ENCODE data around the gene CCDC57.
A peak's percentile ranks its signal among the peaks of the same experiment; 100 is the strongest.

CCDC57 gene

DNA sequence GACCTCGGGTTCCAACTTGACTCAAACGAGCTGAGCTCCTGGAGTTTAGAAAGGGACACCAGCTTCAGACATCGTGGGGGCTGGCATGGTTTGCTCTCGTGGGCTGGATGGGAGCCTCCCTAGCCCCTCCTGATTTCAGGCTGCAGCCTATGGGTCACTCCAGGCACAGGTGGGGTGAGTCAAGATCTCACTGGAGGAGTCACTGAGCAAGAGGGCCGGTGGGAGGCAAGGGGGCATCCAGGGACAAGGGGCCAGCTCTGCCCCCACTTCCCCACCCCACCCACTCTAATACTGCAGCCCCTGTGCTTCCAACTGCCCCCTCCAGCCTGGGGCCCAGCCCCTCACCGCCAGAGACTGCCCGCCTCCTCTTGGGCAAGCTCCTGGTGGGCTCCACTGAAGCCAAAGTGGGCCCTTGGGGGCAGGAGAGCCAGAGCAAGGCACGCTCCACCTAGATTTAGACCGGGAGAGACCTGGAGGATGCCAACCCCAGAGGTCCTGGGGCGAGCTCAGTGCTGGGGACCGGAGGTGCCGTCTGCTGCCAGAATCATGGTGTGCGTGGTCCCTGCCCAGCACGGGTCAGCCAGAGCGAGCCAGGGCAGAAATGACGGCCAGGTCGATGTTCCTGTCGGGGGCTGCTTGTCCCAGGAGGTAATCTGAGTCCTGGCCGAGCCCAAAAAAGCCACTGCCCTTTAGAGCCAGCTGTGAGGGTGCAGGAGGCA, 22.6 kb upstream of the CCDC57 start:
- TF ChIP-seq, protein P1, sequence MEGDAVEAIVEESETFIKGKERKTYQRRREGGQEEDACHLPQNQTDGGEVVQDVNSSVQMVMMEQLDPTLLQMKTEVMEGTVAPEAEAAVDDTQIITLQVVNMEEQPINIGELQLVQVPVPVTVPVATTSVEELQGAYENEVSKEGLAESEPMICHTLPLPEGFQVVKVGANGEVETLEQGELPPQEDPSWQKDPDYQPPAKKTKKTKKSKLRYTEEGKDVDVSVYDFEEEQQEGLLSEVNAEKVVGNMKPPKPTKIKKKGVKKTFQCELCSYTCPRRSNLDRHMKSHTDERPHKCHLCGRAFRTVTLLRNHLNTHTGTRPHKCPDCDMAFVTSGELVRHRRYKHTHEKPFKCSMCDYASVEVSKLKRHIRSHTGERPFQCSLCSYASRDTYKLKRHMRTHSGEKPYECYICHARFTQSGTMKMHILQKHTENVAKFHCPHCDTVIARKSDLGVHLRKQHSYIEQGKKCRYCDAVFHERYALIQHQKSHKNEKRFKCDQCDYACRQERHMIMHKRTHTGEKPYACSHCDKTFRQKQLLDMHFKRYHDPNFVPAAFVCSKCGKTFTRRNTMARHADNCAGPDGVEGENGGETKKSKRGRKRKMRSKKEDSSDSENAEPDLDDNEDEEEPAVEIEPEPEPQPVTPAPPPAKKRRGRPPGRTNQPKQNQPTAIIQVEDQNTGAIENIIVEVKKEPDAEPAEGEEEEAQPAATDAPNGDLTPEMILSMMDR (IDR thresholded peaks at IDR 0.05; ENCODE audit: low read depth, low read length), result no peak
- no peak overlapping the region for H3K4me3 ChIP-seq (ENCODE audit: low read depth, low read length)

GRCh38 chr17:82234211-82235055, 21.8 kb upstream of the CCDC57 start:
- TF ChIP-seq, protein P1 (IDR thresholded peaks at IDR 0.05; ENCODE audit: low read depth, low read length), result no peak

GRCh38 chr17:82232876-82233785, 20.5 kb upstream of the CCDC57 start:
- no peak overlapping the region for H3K4me3 ChIP-seq (ENCODE audit: low read depth, low read length)
- TF ChIP-seq, protein P1 (IDR thresholded peaks at IDR 0.05; ENCODE audit: low read depth, low read length), result no peak

More at GRCh38 chr17:82234211-82235055, 21.8 kb upstream of the CCDC57 start:
- no peak overlapping the region for H3K4me3 ChIP-seq (ENCODE audit: low read depth, low read length)

DNA sequence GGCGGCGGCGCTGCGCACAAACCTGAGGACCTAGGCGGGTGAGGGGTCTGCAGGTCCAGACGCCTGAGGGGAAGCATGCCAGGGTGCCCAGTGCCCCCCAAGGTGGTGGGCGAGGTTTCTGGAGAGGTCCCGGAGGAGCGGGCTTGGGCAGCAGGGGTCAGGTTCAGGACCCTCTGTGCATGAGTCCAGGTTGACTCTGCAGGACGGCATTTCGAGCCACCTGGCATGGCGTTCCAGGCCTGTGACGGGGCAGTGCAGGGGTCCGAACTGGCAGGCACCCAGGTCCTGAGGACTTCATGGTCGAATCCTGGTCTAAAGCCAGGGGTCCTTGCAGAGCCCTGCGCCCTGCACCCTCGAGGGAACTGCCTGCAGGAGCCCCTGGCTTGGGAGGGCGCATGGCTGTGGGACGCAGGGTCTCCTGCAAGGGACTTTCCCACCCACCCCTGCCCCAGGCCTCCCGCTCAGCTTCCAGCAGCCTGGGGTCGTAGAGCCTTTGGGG, 19.7 kb upstream of the CCDC57 start:
- H3K4me3 ChIP-seq (ENCODE audit: low read depth, low read length), result peak overlapping the region; percentile 90
- TF ChIP-seq, protein P1 (IDR thresholded peaks at IDR 0.05; ENCODE audit: low read depth, low read length), result no peak

- peak overlapping the region; percentile 90 for H3K4me3 ChIP-seq (ENCODE audit: low read depth, low read length)
Observed at GRCh38 chr17:82231562-82232321, 19.1 kb upstream of the CCDC57 start.

DNA sequence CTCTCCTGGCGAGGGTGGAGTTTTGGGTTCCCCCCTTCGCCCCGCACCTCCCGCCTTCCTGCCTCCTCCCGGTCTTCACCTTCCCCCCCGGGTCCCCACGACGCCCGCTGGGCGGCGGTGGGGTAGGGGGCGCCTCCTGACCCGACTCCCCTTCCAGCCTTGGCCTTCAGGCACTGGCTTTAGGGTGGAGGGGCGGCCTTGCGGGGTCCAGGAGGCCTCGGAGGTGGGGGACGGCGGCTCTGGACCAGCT, 18.6 kb upstream of the CCDC57 start:
- TF ChIP-seq, protein P1 (IDR thresholded peaks at IDR 0.05; ENCODE audit: low read depth, low read length), result no peak
- peak overlapping the region; percentile 90 for H3K4me3 ChIP-seq (ENCODE audit: low read depth, low read length)

More at GRCh38 chr17:82231562-82232321, 19.1 kb upstream of the CCDC57 start:
- TF ChIP-seq, protein P1 (IDR thresholded peaks at IDR 0.05; ENCODE audit: low read depth, low read length), result no peak

Data from WI38 (cell line).